Peyer's patch (tissue), 4 donors: ENCODE measurements around the gene CERT1. TPM values are rescaled to one million over a fixed set of nuclear protein-coding genes. Genes with fewer than 3 reads are reported as not detected.

Experiments used
- DNase-seq, 3 donors: peaks; one replicate each; pipeline ENCODE4 v3.0.0-alpha.2; 2017 to 2019
- H3K27ac ChIP-seq, 4 donors: fragments of 200-600 bp; sonication (generic); one replicate each; pipeline ENCODE4 v1.5.1; 2016 to 2019
- H3K27me3 ChIP-seq, 2 donors: fragments of 200-600 bp; sonication (generic); one replicate each; pipeline ENCODE4 v1.5.1; 2019
- H3K36me3 ChIP-seq, 3 donors: fragments of 200-600 bp; sonication (generic); one replicate each; pipeline ENCODE4 v1.5.1; 2016 to 2019
- H3K4me1 ChIP-seq, 4 donors: fragments of 200-600 bp; sonication (generic); one replicate each; pipeline ENCODE4 v1.5.1; 2016 to 2019
- H3K4me3 ChIP-seq, 4 donors: fragments of 200-600 bp; sonication (generic); 1 replicate in 3 of 4; 2 replicates in 1 of 4; pipeline ENCODE4 v1.5.1; 2016 to 2019; ENCODE audit warnings: mild to moderate bottlenecking in 1 of 4
- H3K9me3 ChIP-seq, 4 donors: fragments of 200-600 bp; sonication (generic); one replicate each; pipeline ENCODE4 v1.5.1; 2016 to 2019; ENCODE audit warnings: mild to moderate bottlenecking in 1 of 4
- CTCF ChIP-seq, 6 experiments: fragments of 450-650 bp in 4 of 6; fragments of 200-600 bp in 2 of 6; sonication (generic) in 1 of 6; IDR thresholded peaks; one replicate each; pipeline ENCODE4 v1.5.1; 2017 to 2019; ENCODE audit warnings: antibody characterized with exemption in 6 of 6, mild to moderate bottlenecking in 3 of 6, moderate library complexity in 1 of 6
- POLR2A ChIP-seq, 2 donors: fragments of 450-650 bp; IDR thresholded peaks; one replicate each; pipeline ENCODE4 v1.5.1; 2017; ENCODE audit warnings: antibody characterized with exemption in 2 of 2, mild to moderate bottlenecking in 2 of 2, moderate library complexity in 2 of 2
- total RNA-seq, 4 donors: library from RNA; depleted of rRNA; stranded (reverse); fragments of >200 nt; gene quantifications; one replicate each; pipeline ENCODE4 v1.1.0, GENCODE V29; 2016

Gene CERT1
- total RNA-seq, 4 donors from 2014 or later, result 32.2 to 52.0 (median 39.6) TPM

GRCh38 chr5:75349663-75350062 is 161.8 kb downstream of the CERT1 start:
- H3K4me3 ChIP-seq, result no peak overlapping the region
- no peaks in the 10 kb centered on the region for H3K27me3 ChIP-seq
- peaks cover 0 to 94% (median 0%) of the 10 kb centered on the region in 3 donors for H3K36me3 ChIP-seq
- no peaks in the 10 kb centered on the region for H3K9me3 ChIP-seq
- TF ChIP-seq POLR2A (IDR thresholded peaks at IDR 0.05), result no peak
- no peak for TF ChIP-seq CTCF (IDR thresholded peaks at IDR 0.05)
- no peak overlapping the region for H3K27ac ChIP-seq
- no peaks in the 10 kb centered on the region for H3K4me1 ChIP-seq
- DNase-seq, result no peak

- DNase-seq, result no peak
- H3K4me1 ChIP-seq, result no peaks in the 10 kb centered on the region
- TF ChIP-seq CTCF (IDR thresholded peaks at IDR 0.05), result no peak
- TF ChIP-seq POLR2A (IDR thresholded peaks at IDR 0.05), result no peak
- peaks cover 0 to 91% (median 0%) of the 10 kb centered on the region in 3 donors for H3K36me3 ChIP-seq
- H3K27ac ChIP-seq, result no peak overlapping the region
- H3K9me3 ChIP-seq, result no peaks in the 10 kb centered on the region
- no peak overlapping the region for H3K4me3 ChIP-seq
- no peaks in the 10 kb centered on the region for H3K27me3 ChIP-seq
Observed at GRCh38 chr5:75348241-75348640, 163.2 kb downstream of the CERT1 start.

- peaks cover 0 to 46% (median 0%) of the 10 kb centered on the region in 3 donors for H3K36me3 ChIP-seq
Observed at GRCh38 chr5:75342836-75343235, 168.6 kb downstream of the CERT1 start.

GRCh38 chr5:75341934-75342333 is 169.5 kb downstream of the CERT1 start:
- Histone ChIP-seq H3K9me3 (no peaks in the 10 kb centered on the region), H3K27ac (no peak overlapping the region), H3K4me1 (peaks cover 0 to 35% (median 0%) of the 10 kb centered on the region in 4 donors), H3K27me3 (no peaks in the 10 kb centered on the region), H3K36me3 (peaks cover 0 to 37% (median 0%) of the 10 kb centered on the region in 3 donors), H3K4me3 (no peak overlapping the region)
- TF ChIP-seq CTCF (IDR thresholded peaks at IDR 0.05) (no peak), POLR2A (IDR thresholded peaks at IDR 0.05) (no peak)
- DNase-seq, result no peak

More at GRCh38 chr5:75342836-75343235, 168.6 kb downstream of the CERT1 start:
- H3K4me3 ChIP-seq, result no peak overlapping the region
- no peak for TF ChIP-seq POLR2A (IDR thresholded peaks at IDR 0.05)
- no peak for TF ChIP-seq CTCF (IDR thresholded peaks at IDR 0.05)
- H3K9me3 ChIP-seq, result no peaks in the 10 kb centered on the region
- peaks cover 0 to 35% (median 0%) of the 10 kb centered on the region in 4 donors for H3K4me1 ChIP-seq
- no peaks in the 10 kb centered on the region for H3K27me3 ChIP-seq
- no peak for DNase-seq
- H3K27ac ChIP-seq, result no peak overlapping the region

- peaks cover 0 to 35% (median 0%) of the 10 kb centered on the region in 4 donors for H3K4me1 ChIP-seq
- DNase-seq, result no peak
- no peaks in the 10 kb centered on the region for H3K27me3 ChIP-seq
- no peaks in the 10 kb centered on the region for H3K9me3 ChIP-seq
- TF ChIP-seq CTCF (IDR thresholded peaks at IDR 0.05), result no peak
- TF ChIP-seq POLR2A (IDR thresholded peaks at IDR 0.05), result no peak
- H3K4me3 ChIP-seq, result no peak overlapping the region
- peaks cover 0 to 28% (median 0%) of the 10 kb centered on the region in 3 donors for H3K36me3 ChIP-seq
- H3K27ac ChIP-seq, result no peak overlapping the region
Observed at GRCh38 chr5:75340714-75341478, 170.5 kb downstream of the CERT1 start.
